Right hindlimb (tissue), 1 donor: ENCODE measurements around the gene SH3BP1.
"Not testable (repeated sequence)": the region's sequence is repeated elsewhere in the genome, so short reads cannot be mapped to it uniquely, and the experiment has no call there.

ENCODE experiments used
- DNase-seq: peaks from one replicate; pipeline ENCODE4 v3.0.0-alpha.2; 2018

Gene SH3BP1

DNA sequence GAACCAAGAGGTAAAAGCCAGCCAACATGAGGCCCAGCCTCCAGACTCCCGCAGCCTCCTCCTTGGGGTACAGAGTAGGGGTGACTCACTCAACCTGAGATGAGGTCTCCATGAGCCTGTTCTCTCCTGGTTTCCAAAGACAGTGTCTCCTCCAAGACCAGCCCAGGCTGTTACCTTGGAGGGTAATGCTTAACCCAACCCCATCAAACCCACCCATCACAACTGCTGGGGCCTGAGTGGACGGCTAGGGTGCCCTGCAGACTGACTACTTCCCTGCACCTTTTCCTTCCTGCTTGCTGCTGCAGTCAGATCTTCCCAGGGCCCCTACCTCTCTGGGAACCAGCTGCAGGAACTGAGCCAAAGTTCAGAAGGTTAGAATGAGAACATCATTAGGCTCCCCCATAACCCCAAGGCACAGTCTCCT is 41.5 kb downstream of the SH3BP1 start:
- DNase-seq = no peak

DNA sequence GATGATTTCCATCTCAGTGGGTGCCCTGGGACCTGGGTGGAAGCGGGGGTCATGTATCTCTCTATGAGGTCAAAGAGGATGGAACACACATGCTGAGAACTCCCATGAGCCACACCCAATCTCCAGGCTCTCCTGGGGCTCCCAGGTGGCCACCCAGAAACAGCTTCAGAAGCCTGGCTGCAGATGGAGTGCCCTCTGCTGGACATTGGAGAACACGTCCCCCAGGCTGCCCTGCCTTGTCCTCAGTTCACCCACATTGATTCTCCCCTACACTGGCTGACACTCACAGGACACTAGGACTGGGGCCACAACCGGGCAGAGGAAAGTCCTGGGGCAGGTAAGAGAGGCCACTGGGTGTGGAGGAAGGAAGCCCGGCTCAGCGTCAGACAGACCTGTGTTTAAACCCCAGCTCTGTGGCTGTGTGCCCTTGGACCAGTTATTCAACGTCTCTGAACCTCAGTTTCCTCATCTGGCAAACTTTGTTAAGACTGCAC is 42.1 kb downstream of the SH3BP1 start:
- DNase-seq = peak; percentile 79

DNA sequence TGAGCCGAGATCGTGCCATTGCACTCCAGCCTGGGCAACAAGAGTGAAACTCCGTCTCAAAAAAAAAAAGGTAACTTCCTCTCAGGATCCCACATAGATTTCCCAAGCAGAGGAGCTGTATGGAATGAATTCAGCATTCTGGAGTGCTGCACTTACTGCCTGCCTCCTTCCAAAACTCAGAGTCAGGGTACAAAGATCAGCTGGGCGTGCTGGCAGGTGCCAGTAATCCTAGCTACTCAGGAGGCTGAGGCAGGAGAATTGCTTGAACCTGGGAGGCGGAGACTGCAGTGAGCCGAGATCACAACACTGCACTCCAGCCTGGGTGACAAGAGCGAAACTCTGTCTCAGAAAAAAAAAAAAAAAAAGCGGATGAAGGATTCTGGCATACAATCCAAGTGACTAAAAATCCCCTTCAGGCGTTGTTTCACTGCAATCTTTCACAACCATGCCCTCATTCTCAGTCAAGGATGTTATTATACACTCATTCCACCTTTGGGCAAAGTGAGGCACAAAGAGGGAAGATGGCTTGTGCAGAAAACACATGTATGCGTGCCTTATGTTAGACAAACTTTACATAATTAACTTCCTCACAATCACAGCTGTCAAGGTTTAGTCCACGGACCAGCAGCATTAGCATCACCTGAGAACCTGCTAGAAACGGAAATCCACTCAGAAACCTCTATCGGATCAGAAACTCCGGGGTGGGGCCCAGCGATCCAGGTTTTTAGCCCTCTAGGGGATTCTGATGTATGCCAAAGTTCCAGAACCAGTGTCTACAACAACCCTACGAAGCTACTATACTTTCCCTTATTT is 45.5 kb downstream of the SH3BP1 start:
- DNase-seq = no peak

DNA sequence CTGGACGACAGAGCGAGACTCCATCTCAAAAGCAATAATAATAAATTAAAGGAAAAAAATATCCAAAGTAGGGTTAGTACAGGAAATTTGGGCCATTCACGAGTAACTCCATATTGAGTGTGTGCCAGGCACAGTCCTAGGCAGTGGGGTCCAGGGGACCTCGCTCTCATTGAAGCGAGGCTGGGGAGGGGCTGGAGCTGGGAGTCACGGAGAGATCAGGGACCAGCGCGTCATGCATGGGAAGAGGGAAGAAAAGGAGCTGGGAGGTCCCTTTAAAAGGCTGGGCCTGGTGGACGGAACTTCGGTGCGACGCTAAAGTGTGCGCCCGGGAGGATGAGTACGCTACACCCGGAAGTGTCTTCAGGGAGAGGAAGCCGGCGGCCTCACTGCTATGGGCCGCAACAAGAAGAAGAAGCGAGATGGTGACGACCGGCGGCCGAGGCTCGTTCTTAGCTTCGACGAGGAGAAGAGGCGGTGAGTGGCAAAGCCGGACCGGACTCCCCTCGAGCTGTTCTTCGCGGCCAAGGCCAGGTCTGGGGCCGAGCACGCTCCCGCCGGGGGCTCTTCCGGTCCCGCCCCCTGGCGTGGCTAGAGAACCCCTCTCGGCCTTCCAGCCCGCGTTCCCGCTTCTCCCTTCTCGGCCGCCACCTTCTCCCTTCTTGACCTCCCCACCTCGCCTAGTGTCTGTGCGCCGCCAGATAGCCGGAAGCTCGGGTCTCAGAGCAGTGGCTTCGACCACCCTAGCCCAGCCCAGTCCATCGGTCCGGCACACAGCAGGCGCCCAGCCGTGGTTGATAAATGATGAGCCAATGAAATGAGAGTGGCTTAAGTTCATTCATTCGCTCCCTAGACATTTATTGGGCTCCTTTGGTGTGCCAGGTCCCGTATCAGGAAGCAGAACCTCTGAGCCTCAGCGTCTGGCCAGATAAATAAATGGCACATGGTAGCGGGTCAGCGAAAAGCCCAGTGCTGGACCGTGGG is 46.8 kb downstream of the SH3BP1 start, which contains the start of gene NOL12:
Gene NOL12 (plus strand): TSS at position 342 of the 981 bp plus-strand sequence. CDS start 50 bp downstream, at position 392.
- peak; percentile 91 for DNase-seq

DNA sequence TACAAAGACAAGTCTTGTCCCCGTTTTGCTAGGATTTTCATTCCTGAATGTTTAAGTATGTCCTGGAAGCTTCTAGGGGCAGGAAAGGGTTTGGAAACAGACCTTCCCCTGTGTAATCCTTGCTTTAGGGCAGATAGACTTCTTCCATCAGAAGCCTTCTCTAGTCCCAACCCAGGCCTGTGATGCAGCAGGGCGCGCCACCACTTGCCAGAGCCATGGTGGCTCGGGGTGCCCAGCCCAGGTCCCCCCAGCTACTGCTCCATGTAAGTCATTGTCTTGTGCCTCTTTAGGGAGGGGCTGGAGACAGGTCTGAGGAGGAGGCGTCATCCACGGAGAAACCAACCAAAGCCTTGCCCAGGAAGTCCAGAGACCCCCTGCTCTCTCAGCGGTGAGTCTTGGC is 50.9 kb downstream of the SH3BP1 start:
- DNase-seq = no peak

DNA sequence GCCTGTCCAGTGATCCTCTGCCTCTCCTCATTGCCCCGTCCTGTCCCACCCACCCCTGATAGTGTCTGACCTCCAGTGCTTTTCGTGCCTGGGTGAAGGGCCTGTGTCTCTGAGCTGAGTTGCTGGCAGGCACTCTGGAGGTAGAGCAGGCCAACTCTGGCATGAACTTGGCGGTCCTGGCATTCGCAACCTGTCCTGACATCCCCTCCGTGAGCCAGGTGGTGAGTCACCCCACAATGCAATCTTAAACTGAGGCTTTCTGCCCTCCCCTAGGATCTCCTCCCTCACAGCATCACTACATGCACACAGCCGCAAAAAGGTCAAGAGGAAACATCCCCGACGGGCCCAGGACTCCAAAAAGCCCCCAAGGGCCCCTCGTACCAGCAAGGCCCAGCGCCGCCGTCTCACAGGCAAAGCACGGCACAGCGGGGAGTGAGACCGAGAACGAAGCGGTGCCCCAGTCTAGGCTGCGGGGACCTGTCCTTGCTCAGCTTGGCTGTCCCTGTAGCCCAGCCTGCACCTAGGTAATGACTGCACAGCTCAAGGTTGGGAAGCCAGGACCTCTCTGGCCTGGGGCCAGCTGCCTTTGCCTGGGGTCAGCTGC is 51.5 kb downstream of the SH3BP1 start:
- DNase-seq = no peak

DNA sequence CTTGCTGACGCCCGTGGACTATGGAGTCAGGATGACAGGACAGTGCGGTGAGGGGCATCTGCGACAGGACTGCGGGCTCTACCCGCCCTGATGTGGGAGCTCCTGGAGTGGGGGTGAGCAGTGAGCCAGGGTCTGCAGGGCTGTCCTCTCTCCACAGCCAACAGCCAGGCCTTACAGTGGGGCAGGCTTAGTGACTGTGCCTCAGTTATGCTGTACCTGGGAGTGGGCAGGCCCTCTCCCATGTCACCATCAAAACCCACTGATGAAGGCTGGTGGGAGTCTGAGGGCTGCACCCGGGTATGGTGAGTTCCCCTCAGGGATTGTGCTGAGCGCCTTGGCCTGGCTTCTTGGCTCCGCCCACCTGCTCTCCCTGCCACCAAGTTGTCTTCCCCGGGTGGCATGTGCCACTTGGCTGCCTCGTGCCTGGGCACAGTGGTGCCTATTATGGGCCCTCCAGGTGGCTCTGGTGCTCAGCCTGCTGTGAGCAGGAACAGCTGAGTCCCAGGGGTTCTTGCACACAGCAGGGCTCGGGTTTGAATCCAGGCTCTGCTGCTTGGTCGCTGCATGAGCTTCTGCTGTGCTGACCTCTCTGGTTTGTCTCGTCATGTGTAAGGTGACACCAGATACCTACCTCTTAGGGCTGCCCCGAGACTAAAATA is 53.3 kb downstream of the SH3BP1 start:
- no peak for DNase-seq

DNA sequence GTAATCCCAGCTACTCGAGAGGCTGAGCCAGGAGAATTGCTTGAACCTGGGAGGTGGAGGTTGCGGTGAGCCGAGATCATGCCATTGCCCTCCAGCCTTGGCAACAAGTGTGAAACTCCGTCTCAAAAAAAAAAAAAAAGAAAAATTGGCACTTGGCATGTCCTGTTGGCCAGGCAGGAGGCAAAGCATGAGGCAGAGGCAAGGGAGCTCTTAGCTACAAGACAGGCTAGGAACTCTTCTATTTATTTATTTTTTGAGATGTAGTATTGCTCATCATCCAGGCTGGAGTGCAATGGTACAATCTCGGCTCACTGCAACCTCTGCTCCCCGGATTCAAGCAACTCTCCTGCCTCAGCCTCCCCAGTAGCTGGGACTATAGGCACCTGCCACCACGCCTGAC is 54.7 kb downstream of the SH3BP1 start:
- DNase-seq = not testable (repeated sequence)

DNA sequence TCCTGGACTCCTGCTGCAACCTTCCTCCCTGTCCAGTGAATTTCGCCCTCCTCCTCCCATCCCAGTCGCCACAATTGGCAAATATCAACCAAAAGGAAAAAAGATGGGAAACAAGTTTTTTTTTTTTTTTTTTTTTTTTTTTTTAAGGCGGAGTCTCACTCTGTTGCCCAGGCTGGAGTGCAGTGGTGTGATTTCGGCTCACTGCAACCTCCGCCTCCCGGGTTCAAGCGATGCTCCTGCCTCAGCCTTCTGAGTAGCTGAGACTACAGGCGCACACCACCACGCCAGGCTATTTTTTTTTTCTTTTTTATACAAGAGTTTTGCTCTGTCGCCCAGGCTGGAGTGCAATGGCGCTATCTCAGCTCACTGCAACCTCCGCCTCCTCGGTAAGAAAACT is 56.8 kb downstream of the SH3BP1 start:
- DNase-seq = not testable (repeated sequence)

DNA sequence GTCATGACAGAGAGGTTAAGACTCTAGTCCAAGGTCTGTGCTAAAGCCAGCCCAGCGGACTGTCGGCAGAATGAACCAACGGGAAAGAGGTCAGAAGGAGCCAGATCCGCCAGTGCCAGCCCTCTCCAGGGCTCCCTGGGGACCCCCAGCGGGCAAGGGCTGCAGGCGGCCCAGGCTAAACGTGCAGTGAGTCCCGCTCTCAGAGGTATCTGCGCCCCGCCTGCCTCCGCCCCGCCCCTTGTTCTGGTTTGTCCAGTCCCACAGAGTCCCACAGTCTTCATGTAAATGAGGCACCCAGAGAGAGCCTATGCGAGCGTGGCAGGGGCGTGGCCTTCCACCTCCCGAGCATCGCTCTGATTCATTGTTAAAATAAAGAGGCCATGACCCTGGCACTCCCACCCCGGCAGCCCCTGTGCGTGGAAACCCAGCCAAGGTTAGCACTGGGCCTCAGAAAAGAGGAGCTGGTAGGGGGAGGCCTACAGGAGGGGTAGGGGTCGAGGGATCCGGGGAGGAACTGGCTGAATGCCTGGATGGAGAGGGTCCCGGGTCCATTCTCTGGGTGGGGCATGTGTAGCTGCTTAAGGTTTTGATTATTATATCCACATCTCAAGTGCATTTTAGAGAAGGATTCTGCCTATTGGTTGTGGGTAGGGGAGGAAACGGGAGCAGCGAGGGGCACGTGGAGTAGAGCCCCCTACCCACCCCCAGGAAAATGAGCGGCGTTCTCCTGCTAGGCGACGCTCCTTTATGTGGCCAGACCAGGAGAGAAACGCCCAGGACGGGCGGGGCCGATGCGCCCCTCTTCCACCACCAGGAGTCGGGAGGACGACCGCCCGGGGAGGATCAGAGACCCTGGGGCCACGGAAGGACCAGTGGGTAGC is 57.4 kb downstream of the SH3BP1 start, which contains the start of gene TRIOBP:
Gene TRIOBP (plus strand): TSS at position 392 of the 881 bp plus-strand sequence. CDS start 4,318 bp downstream, outside the sequence.
- peak; percentile 97 for DNase-seq

DNA sequence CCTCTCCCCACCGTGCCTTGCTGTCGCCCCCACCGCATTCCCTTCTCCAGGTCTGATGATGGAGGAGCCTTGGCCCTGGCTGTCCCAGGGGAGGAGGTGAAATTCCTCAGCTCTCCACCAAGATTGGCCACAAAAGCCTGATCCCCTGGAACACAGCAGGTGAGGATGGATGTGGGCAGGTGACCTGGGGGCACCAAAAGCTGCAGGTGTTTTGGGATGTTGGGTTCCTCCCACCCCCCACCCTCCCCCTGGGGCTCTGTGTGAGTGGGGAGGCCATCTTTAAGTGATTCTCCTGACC is 58.0 kb downstream of the SH3BP1 start:
- DNase-seq = no peak

DNA sequence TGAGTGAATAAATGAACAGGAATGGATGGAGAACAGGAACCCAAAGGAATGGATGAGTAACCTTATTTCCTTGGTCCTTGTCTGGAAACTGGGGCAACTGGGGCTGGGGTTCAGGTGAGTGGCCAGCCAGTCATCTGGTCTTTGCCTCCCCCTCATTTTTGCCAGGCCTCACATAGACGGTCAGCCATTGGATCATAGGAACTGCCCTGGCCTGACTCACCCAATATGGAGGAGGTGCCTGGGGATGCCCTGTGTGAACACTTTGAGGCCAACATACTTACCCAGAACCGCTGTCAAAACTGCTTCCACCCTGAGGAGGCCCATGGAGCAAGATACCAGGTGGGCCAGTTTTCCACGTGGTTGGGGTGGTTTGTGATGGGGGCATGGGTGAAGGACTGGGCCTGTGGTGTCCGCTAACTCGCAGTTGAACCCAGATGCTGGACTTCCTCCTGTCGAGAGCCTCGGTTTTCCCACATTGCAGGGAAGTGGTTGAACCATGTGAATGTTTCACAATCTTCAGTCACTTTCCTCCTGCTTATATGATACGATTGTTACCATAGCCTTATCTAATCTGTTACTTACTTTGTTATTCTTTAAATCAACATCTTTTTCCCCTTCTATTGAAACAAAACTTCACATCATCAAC is 61.8 kb downstream of the SH3BP1 start:
- no peak for DNase-seq

DNA sequence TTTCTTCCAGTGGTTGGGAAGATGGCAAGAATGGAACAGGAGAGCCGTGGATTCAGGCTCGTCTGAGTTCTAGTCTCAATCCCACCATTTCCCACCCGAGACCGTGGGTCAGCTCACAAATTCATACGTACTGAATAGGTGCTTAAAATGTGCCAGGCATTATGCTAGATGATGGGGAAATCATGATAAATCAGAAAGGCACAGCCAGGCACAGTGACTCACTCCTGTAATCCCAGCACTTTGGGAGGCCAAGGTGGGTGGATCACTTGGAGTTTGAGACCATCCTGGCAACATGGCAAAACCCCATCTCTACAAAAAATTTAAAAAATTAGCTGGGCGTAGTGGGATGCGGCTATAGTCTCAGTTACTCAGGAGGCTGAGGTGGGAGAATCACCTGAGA is 64.4 kb downstream of the SH3BP1 start:
- DNase-seq = no peak

DNA sequence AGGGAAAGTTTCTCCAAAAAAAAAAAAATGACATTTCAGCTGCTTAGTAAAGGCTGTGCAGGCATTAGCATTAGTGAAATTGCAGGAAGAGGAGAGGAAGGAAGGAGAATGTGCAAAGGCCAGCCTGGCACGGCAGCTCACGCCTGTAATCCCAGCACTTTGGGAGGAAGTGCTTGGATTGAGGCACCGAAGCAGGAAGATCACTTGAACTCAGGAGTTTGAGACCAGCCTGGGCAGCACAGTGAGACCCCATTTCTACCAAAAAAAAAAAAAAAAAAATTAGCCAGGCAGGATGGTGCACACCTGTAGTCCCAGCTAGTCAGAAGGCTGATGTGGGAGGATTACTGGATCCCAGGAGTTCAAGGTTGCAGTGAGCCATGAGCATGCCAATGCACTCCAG is 65.2 kb downstream of the SH3BP1 start:
- DNase-seq = no peak

DNA sequence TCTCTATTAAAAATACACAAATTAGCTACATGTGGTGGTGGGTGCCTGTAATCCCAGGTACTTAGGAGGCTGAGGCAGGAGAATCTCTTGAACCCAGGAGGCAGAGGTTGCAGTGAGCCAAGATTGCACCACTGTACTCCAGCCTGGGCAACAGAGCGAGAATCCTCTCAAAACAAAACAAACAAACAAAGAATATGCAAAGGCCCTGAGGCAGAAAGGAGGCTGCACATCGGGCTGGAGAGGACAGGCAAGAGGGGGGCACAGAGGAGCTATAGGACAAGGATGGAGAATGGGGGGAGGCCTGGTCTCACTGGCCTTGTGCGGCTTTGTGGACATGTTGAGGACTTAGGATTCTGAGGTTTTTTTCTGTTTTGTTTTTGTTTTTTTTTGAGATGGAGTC is 65.7 kb downstream of the SH3BP1 start:
- no peak for DNase-seq
